Measurements from ENCODE around the gene UBQLN4. TPM values are rescaled to one million over a fixed set of nuclear protein-coding genes. Genes with fewer than 3 reads are reported as not detected.

The UBQLN4 gene
- total RNA-seq, 3 donors from 2014 or later = 22.1 to 27.1 (median 23.3) TPM

GRCh38 chr1:156091610-156092009 lies 38.0 kb upstream of the UBQLN4 start:
- intact Hi-C loops (cut with DNase I; ENCODE audit: low total_unique reads) = no loop called here

GRCh38 chr1:156090840-156091188 lies 37.2 kb upstream of the UBQLN4 start:
- Histone ChIP-seq H3K4me3 (no peak overlapping the region), H3K36me3 (no peaks in the 10 kb centered on the region), H3K27ac (peak overlapping the region in 1 of 2 donors; percentile 60), H3K4me1 (peaks cover 0 to 8% of the 10 kb centered on the region in 2 donors), H3K27me3 (no peaks in the 10 kb centered on the region), H3K9me3 (no peaks in the 10 kb centered on the region)
- TF ChIP-seq POLR2AphosphoS5 (IDR thresholded peaks at IDR 0.05) = peak in 2 of 3 donors; percentile 33 to 54
- no peak for TF ChIP-seq POLR2A (IDR thresholded peaks at IDR 0.05)
- TF ChIP-seq, protein P1, sequence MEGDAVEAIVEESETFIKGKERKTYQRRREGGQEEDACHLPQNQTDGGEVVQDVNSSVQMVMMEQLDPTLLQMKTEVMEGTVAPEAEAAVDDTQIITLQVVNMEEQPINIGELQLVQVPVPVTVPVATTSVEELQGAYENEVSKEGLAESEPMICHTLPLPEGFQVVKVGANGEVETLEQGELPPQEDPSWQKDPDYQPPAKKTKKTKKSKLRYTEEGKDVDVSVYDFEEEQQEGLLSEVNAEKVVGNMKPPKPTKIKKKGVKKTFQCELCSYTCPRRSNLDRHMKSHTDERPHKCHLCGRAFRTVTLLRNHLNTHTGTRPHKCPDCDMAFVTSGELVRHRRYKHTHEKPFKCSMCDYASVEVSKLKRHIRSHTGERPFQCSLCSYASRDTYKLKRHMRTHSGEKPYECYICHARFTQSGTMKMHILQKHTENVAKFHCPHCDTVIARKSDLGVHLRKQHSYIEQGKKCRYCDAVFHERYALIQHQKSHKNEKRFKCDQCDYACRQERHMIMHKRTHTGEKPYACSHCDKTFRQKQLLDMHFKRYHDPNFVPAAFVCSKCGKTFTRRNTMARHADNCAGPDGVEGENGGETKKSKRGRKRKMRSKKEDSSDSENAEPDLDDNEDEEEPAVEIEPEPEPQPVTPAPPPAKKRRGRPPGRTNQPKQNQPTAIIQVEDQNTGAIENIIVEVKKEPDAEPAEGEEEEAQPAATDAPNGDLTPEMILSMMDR (IDR thresholded peaks at IDR 0.05) = peak; percentile 83 to 94 (median 87)
- DNase-seq (ENCODE audit: low spot score in 2 of 2) = peak; percentile 79 to 94
- intact Hi-C loops (cut with DNase I; ENCODE audit: low total_unique reads) = no loop called here

More at GRCh38 chr1:156091610-156092009, 38.0 kb upstream of the UBQLN4 start:
- Histone ChIP-seq H3K9me3 (no peaks in the 10 kb centered on the region), H3K27me3 (no peaks in the 10 kb centered on the region), H3K36me3 (no peaks in the 10 kb centered on the region), H3K4me3 (no peak overlapping the region), H3K27ac (no peak overlapping the region), H3K4me1 (peaks cover 0 to 12% of the 10 kb centered on the region in 2 donors)
- TF ChIP-seq, protein P1 (IDR thresholded peaks at IDR 0.05) = no peak
- TF ChIP-seq POLR2AphosphoS5 (IDR thresholded peaks at IDR 0.05) (no peak), POLR2A (IDR thresholded peaks at IDR 0.05) (no peak)
- DNase-seq (ENCODE audit: low spot score in 2 of 2) = no peak

- no peak overlapping the region for H3K4me3 ChIP-seq
- H3K27me3 ChIP-seq = no peaks in the 10 kb centered on the region
- TF ChIP-seq POLR2A (IDR thresholded peaks at IDR 0.05) (no peak), POLR2AphosphoS5 (IDR thresholded peaks at IDR 0.05) (no peak)
- TF ChIP-seq, protein P1 (IDR thresholded peaks at IDR 0.05) = no peak
- intact Hi-C loops (cut with DNase I; ENCODE audit: low total_unique reads) = no loop called here
- no peaks in the 10 kb centered on the region for H3K9me3 ChIP-seq
- no peaks in the 10 kb centered on the region for H3K36me3 ChIP-seq
- H3K27ac ChIP-seq = peak overlapping the region in 1 of 2 donors; percentile 60
- DNase-seq (ENCODE audit: low spot score in 2 of 2) = no peak
- H3K4me1 ChIP-seq = peaks cover 0 to 8% of the 10 kb centered on the region in 2 donors
Measured at GRCh38 chr1:156090138-156090839, 36.7 kb upstream of the UBQLN4 start.

DNA sequence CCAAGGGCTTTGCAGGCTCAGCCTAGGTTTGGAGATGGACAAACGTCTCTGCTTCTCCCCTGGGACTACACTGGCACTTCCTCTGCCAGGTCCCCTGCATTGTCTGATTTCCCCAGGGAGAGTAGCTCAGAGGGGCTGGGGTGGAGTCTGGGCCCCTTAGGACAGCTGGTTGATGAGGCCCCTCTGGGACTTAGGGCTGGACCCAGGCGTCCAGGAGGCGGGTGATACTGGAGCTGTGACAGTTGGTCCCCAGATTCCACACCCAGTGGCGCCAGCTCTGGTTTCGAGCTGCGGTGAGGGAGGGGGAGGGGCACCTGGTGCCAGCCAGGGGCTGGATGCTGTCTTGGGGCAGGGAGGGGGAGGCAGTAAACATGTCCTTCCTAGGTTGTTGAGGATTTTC lies 36.1 kb upstream of the UBQLN4 start:
- no peaks in the 10 kb centered on the region for H3K36me3 ChIP-seq
- peaks cover 0 to 8% of the 10 kb centered on the region in 2 donors for H3K4me1 ChIP-seq
- no peaks in the 10 kb centered on the region for H3K27me3 ChIP-seq
- intact Hi-C loops (cut with DNase I; ENCODE audit: low total_unique reads) = loop anchor here (10.0 kb wide), 1 partner anchor 135 kb away; no protein-coding TSS in a partner anchor
- no peak for DNase-seq (ENCODE audit: low spot score in 2 of 2)
- no peak overlapping the region for H3K4me3 ChIP-seq
- no peaks in the 10 kb centered on the region for H3K9me3 ChIP-seq
- TF ChIP-seq, protein P1 (IDR thresholded peaks at IDR 0.05) = no peak
- TF ChIP-seq POLR2A (IDR thresholded peaks at IDR 0.05) (no peak), POLR2AphosphoS5 (IDR thresholded peaks at IDR 0.05) (no peak)
- H3K27ac ChIP-seq = no peak overlapping the region

- Histone ChIP-seq H3K27ac (peak overlapping the region in 1 of 2 donors; percentile 59), H3K27me3 (no peaks in the 10 kb centered on the region), H3K4me1 (peaks cover 0 to 8% of the 10 kb centered on the region in 2 donors), H3K4me3 (no peak overlapping the region), H3K36me3 (no peaks in the 10 kb centered on the region), H3K9me3 (no peaks in the 10 kb centered on the region)
- TF ChIP-seq POLR2AphosphoS5 (IDR thresholded peaks at IDR 0.05) (peak in 1 of 3 donors; percentile 27), POLR2A (IDR thresholded peaks at IDR 0.05) (no peak)
- TF ChIP-seq, protein P1 (IDR thresholded peaks at IDR 0.05) = no peak
- DNase-seq (ENCODE audit: low spot score in 2 of 2) = peak; percentile 67 to 77
- intact Hi-C loops (cut with DNase I; ENCODE audit: low total_unique reads) = loop anchor here (10.0 kb wide), 1 partner anchor 139 kb away; no protein-coding TSS in a partner anchor
Measured at GRCh38 chr1:156086256-156086662, 32.7 kb upstream of the UBQLN4 start.

Measured in breast epithelium (tissue), 4 donors.